Suppressor macrophage treated with lipopolysaccharide for 1 hour (primary cell): ENCODE measurements around the gene DTNBP1.

Experiments used
- DNase-seq, 3 donors: peaks; one replicate each; pipeline ENCODE4 v3.0.0-alpha.2; 2020 to 2022

DTNBP1 gene

DNA sequence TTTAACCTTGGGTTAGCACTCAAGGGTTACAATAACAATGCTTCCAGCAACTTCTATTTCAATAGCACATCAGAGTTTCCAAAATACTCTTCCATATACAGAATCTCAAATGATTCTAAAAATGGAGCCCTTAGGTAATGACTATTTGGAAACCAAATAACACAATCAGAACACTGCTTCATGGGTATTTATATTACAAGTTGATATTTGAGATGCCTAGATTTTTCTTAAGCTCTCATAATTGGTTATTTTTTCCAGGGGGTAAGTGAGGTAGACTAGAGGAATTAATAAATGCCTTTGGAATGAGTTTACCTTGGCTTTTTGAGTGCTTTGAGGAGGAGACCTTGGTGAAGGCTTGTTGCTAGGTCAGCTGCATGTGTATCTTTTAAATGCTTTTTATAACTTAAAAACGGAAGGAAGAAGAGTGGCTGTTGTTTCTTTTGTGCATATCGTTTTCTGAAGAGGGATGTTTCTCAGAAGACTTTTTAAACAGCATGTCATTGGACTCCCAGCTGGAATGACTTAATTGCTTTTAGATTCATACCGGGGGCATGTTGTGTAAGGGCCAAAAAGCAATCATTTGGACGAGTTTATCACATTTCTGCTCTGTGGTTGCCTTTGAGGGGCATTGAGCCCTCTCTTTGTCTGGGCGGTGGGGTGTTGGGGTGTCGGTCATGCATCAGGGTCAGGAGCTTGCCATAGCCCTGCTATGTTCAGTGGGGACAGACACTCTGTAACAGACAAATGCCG is 186.0 kb downstream of the DTNBP1 start:
- no peak for DNase-seq

- DNase-seq = no peak
These were observed 187.0 kb downstream of the DTNBP1 start for GRCh38 chr6:15475872-15476271.

DNA sequence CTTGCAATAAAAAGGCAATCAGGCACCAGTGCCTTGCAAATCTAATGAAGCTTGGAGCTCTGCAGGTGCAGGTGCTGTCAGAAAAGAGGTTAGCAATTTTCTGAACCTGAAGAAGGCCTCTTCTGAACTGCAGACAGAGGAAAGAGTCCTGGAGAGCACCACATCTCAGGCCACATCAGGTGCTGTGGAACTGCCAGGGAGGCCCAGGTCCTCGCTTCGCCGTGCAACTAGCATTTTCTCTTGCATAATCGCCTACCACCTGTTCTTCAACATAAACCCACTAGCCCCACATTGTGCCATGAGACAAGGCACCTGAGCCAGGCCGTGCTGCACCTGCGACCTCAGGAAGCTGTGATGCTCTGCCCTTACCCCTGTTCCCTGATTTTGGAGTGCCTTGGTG is 187.6 kb downstream of the DTNBP1 start:
- DNase-seq = no peak

- DNase-seq = peak in 2 of 3 donors; percentile 62 to 65
These were observed 188.6 kb downstream of the DTNBP1 start for GRCh38 chr6:15474196-15474595.

- peak; percentile 55 to 71 (median 67) for DNase-seq
These were observed 189.1 kb downstream of the DTNBP1 start for GRCh38 chr6:15473741-15474161.

DNA sequence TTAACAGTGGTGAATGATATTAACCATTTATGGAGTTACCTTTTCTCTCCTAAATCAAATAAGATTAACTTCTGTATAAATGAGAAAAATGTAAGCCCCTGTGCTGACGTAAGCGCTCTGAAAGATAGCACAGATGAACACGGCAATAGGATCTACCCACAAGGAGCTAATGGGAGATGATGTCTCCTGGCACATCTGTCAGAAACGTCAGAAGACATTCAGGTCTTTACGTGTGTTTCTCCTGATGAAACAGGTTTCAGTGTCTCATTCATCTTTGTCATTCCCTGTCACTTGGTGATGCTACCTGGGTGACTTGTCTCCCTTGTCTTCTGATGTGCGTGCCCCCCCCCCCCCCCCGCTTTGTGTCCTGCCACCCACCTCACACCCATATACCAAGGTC is 189.7 kb downstream of the DTNBP1 start:
- DNase-seq = no peak
